ENCODE measurements around the gene LCN10. TPM values are rescaled to one million over a fixed set of nuclear protein-coding genes. Genes with fewer than 3 reads are reported as not detected.

Gene LCN10
- total and polyA plus RNA-seq, 2 donors (not counting 3 experiments of a cell fraction or from before 2014, with no cell fraction given): not detected

GRCh38 chr9:136745389-136746154, 2.8 kb upstream of the LCN10 start:
- POLR2A ChIA-PET: interaction anchor here (0.6 to 1.3 kb wide), 2 partner anchors 18 to 36 kb away, joined by 3 to 9 read pairs; no protein-coding TSS in a partner anchor
- no peak overlapping the region for H3K27ac ChIP-seq (ENCODE audit: insufficient read depth, low read depth, low read length)
- H3K9me3 ChIP-seq (replicated peaks; ENCODE audit: control insufficient read depth, insufficient read depth, low read length): no peaks in the 10 kb centered on the region
- FAIRE-seq: no peak
- no peak for DNase-seq (ENCODE audit: low read depth, low spot score)
- no peaks in the 10 kb centered on the region for H3K4me1 ChIP-seq (ENCODE audit: control insufficient read depth, extremely low read depth, insufficient read depth, low read length)
- no peak overlapping the region for H3K9ac ChIP-seq (replicated peaks; ENCODE audit: extremely low read depth, insufficient read depth, low read length)
- dilution Hi-C loops (cut with MboI; ENCODE audit: extremely low pct_ligation_motif_present, low sequenced_read_pairs): no loop called here
- no peaks in the 10 kb centered on the region for H3K79me2 ChIP-seq (ENCODE audit: control insufficient read depth, insufficient read depth, low read length)
- H2AFZ ChIP-seq (ENCODE audit: low read depth, low read length): no peak overlapping the region
- no peak overlapping the region for H3K4me3 ChIP-seq (replicated peaks in 1 of 3; ENCODE audit: insufficient read depth in 1 of 3, low read depth in 1 of 3, low read length in 3 of 3)
- intact Hi-C loops (cut with micrococcal nuclease): no loop called here
- BruUV-seq (replicated peaks): no TSS peak
- no peak for TF ChIP-seq POLR2A (IDR thresholded peaks at IDR 0.05; ENCODE audit: low read depth, low read length)
- no peak for TF ChIP-seq JUN (IDR thresholded peaks at IDR 0.05; ENCODE audit: borderline replicate concordance, insufficient read depth, insufficient read length, low read depth)
- TF ChIP-seq GATA2 (IDR thresholded peaks at IDR 0.05; ENCODE audit: insufficient read depth, insufficient read length, low read depth, low read length): no peak
- no peak for TF ChIP-seq POLR2AphosphoS5 (IDR thresholded peaks at IDR 0.05; ENCODE audit: insufficient read depth, low read depth, low read length)
- no peak for TF ChIP-seq MYC (IDR thresholded peaks at IDR 0.05; ENCODE audit: low read depth, low read length)
- TF ChIP-seq MAX (IDR thresholded peaks at IDR 0.05; ENCODE audit: insufficient read depth, insufficient read length): no peak
- no peak for TF ChIP-seq EZH2 (IDR thresholded peaks at IDR 0.05; ENCODE audit: borderline replicate concordance, low read depth, low read length, severe bottlenecking)
- TF ChIP-seq CTCF (IDR thresholded peaks at IDR 0.05; ENCODE audit: extremely low read depth in 1 of 2, insufficient read depth in 1 of 2, low read depth in 1 of 2, low read length in 2 of 2): no peak
- no peak for TF ChIP-seq FOS (IDR thresholded peaks at IDR 0.05; ENCODE audit: borderline replicate concordance, insufficient read depth, low read length)
- H3K36me3 ChIP-seq (ENCODE audit: control insufficient read depth in 2 of 2, extremely low read depth in 1 of 2, insufficient read depth in 2 of 2, low read length in 2 of 2): no peaks in the 10 kb centered on the region
- H3K4me2 ChIP-seq (ENCODE audit: insufficient read depth, low read length): no peak overlapping the region
- no peaks in the 10 kb centered on the region for H3K9me1 ChIP-seq (replicated peaks; ENCODE audit: control insufficient read depth, extremely low read depth, insufficient read depth, low read length)
- CTCF ChIA-PET: interaction anchor here (1.3 to 6.0 kb wide), 3 partner anchors 13 to 16 kb away, joined by 3 to 31 read pairs (median 3); partner anchors contain the start of gene LCN8
- H4K20me1 ChIP-seq (replicated peaks; ENCODE audit: control insufficient read depth, extremely low read depth, insufficient read depth, low read length): no peaks in the 10 kb centered on the region
- peaks cover 0 to 5% of the 10 kb centered on the region in 2 experiments for H3K27me3 ChIP-seq (ENCODE audit: control insufficient read depth in 2 of 2, insufficient read depth in 2 of 2, low read length in 2 of 2)
